Panc1 (cell line): Measurements from ENCODE around the gene CPA1.

Source experiments
- POLR2AphosphoS5 ChIP-seq: IDR thresholded peaks from 2 replicates; pipeline ENCODE4 v1.6.1; 2012; ENCODE audit warnings: mild to moderate bottlenecking, low read depth, low read length, moderate library complexity
- REST ChIP-seq, 2 experiments: IDR thresholded peaks; 2 replicates each; pipeline ENCODE4 v1.6.1; 2011 to 2012; ENCODE audit warnings: low read depth in 2 of 2, control low read depth in 1 of 2, low read length in 1 of 2, mild to moderate bottlenecking in 1 of 2, moderate library complexity in 1 of 2; ENCODE audit not compliant: insufficient read depth in 1 of 2
- SIN3A ChIP-seq: IDR thresholded peaks from 2 replicates; pipeline ENCODE4 v1.6.1; 2012; ENCODE audit warnings: low read depth, mild to moderate bottlenecking, low read length, moderate library complexity, borderline replicate concordance; ENCODE audit not compliant: insufficient read depth
- TF ChIP-seq, protein P1 (sequence below): fragments of 450-650 bp; IDR thresholded peaks from 2 replicates; pipeline ENCODE4 v1.5.1; 2017; ENCODE audit warnings: mild to moderate bottlenecking

GRCh38 chr7:130394421-130395195 is 14.3 kb downstream of the CPA1 start:
- TF ChIP-seq, protein P1, sequence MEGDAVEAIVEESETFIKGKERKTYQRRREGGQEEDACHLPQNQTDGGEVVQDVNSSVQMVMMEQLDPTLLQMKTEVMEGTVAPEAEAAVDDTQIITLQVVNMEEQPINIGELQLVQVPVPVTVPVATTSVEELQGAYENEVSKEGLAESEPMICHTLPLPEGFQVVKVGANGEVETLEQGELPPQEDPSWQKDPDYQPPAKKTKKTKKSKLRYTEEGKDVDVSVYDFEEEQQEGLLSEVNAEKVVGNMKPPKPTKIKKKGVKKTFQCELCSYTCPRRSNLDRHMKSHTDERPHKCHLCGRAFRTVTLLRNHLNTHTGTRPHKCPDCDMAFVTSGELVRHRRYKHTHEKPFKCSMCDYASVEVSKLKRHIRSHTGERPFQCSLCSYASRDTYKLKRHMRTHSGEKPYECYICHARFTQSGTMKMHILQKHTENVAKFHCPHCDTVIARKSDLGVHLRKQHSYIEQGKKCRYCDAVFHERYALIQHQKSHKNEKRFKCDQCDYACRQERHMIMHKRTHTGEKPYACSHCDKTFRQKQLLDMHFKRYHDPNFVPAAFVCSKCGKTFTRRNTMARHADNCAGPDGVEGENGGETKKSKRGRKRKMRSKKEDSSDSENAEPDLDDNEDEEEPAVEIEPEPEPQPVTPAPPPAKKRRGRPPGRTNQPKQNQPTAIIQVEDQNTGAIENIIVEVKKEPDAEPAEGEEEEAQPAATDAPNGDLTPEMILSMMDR = no peak
- no peak for TF ChIP-seq REST (IDR thresholded peaks at IDR 0.05; ENCODE audit: insufficient read depth in 1 of 2, low read depth in 2 of 2, low read length in 1 of 2)
- TF ChIP-seq SIN3A = no peak
- no peak for TF ChIP-seq POLR2AphosphoS5
